Ishikawa (cell line): Measurements from ENCODE around the gene CDC42EP1.

ENCODE experiments used
- CEBPB ChIP-seq: IDR thresholded peaks from 2 replicates; pipeline ENCODE4 v1.6.1; 2012
- CREB1 ChIP-seq: IDR thresholded peaks from 2 replicates; pipeline ENCODE4 v1.6.1; 2012; ENCODE audit warnings: low read depth
- EP300 ChIP-seq: IDR thresholded peaks from 2 replicates; pipeline ENCODE4 v1.6.1; 2012; ENCODE audit warnings: borderline replicate concordance
- MAX ChIP-seq: IDR thresholded peaks from 2 replicates; pipeline ENCODE4 v1.6.1; 2012
- RAD21 ChIP-seq: IDR thresholded peaks from 2 replicates; pipeline ENCODE4 v1.6.1; 2012; ENCODE audit warnings: low read depth
- TAF1 ChIP-seq: IDR thresholded peaks from 2 replicates; pipeline ENCODE4 v1.6.1; 2012; ENCODE audit warnings: low read depth, mild to moderate bottlenecking
- YY1 ChIP-seq: IDR thresholded peaks from 2 replicates; pipeline ENCODE4 v1.6.1; 2012; ENCODE audit warnings: low read depth

DNA sequence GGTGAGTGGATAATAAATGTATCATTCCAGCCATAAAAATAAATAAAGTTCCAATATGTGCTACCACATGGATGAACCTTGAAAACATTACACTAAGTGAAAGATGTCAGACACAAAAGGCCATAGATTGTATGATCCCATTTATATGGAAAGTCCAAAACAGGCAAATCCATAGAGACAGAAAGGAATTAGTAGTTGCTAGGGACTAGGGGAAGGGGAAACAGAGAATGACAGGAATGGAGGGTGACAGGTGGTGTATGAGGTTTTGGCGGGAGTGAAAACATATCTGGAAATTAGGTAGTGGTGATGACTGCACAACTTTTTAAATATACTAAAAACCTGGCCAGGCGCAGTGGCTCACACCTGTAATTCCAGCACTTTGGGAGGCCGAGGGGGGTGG is 25.8 kb upstream of the CDC42EP1 start:
- TF ChIP-seq CEBPB (no peak), YY1 (no peak), CREB1 (no peak), RAD21 (no peak), TAF1 (no peak), EP300 (no peak), MAX (no peak)
